Kidney (tissue), 14 donors: ENCODE measurements around the gene NPAS3. TPM values are rescaled to one million over a fixed set of nuclear protein-coding genes. Genes with fewer than 3 reads are reported as not detected.

Experiments
- DNase-seq, 5 donors: peaks; one replicate each; pipeline ENCODE4 v3.0.0-alpha.2; 2013 to 2020
- FAIRE-seq: peaks from 2 replicates; lab custom pipeline; 2012; peaks lifted over from hg19 to GRCh38; lab: Jason Lieb, UNC
- H3K27ac ChIP-seq, 2 donors: one replicate each; pipeline ENCODE4 v1.7.0; 2013; ENCODE audit warnings: low read depth in 2 of 2, low read length in 2 of 2, inconsistent platforms in 1 of 2
- H3K27me3 ChIP-seq: one replicate; pipeline ENCODE4 v1.7.1; 2013; ENCODE audit warnings: low read length, inconsistent platforms; ENCODE audit not compliant: control insufficient read depth, insufficient read depth
- H3K36me3 ChIP-seq, 3 donors: one replicate each; pipeline versions ENCODE4 v1.7.0 to v1.7.1; 2013; ENCODE audit warnings: low read length in 3 of 3, control low read depth in 1 of 3, inconsistent platforms in 1 of 3; ENCODE audit not compliant: insufficient read depth in 3 of 3, control insufficient read depth in 2 of 3
- H3K4me1 ChIP-seq, 3 donors: one replicate each; pipeline versions ENCODE4 v1.7.0 to v1.7.1; 2013; ENCODE audit warnings: low read length in 3 of 3, inconsistent platforms in 1 of 3, low read depth in 1 of 3; ENCODE audit not compliant: control insufficient read depth in 2 of 3, insufficient read depth in 2 of 3
- H3K4me3 ChIP-seq, 3 donors: one replicate each; pipeline versions ENCODE4 v1.7.0 to v1.8.1; 2013; ENCODE audit warnings: low read length in 3 of 3, control low read depth in 1 of 3, inconsistent platforms in 1 of 3
- H3K9ac ChIP-seq, 3 donors: one replicate each; pipeline versions ENCODE4 v1.7.0 to v1.7.1; 2013; ENCODE audit warnings: low read length in 3 of 3, control low read depth in 1 of 3, inconsistent platforms in 1 of 3
- H3K9me3 ChIP-seq, 3 donors: one replicate each; pipeline versions ENCODE4 v1.7.0 to v1.7.1; 2013; ENCODE audit warnings: low read length in 3 of 3, control low read depth in 1 of 3, inconsistent platforms in 1 of 3; ENCODE audit not compliant: control insufficient read depth in 2 of 3, insufficient read depth in 1 of 3
- CTCF ChIP-seq: IDR thresholded peaks from 3 replicates; pipeline ENCODE4 v1.5.1; 2012; ENCODE audit warnings: mild to moderate bottlenecking, moderate library complexity, borderline replicate concordance; ENCODE audit not compliant: insufficient read depth; ENCODE audit errors: extremely low read depth
- intact Hi-C: fragments of 100-400 bp; cut with DNase I; formaldehyde crosslinking; loops from one replicate; pipeline ENCODE4 v1.11.1; 2022
- polyA plus RNA-seq: library from polyadenylated mRNA; stranded (reverse); fragments of 350-450 nt; fragmentation: Illumina TruSeq; extraction: RNeasy Lipid Tissue Mini Kit (QIAGEN cat#74804); gene quantifications from one replicate; pipeline ENCODE4 v1.2.3, GENCODE V29; 2014; ENCODE audit warnings: low read depth, low replicate concordance; ENCODE audit not compliant: insufficient read depth
- total RNA-seq: library from RNA; stranded (reverse); fragmentation: NEBNext Ultra II Directional; extraction: Animal tissue kit (Norgen Biotek cat#: 25700); gene quantifications from one replicate; pipeline ENCODE4 v1.2.1, GENCODE V29; 2021
- donor health status: control.
- donor health status: control.
- donor health status: control.
- donor health status: control.
- donor health status: control.
- donor health status: DM: yes; HTN: yes; CAD: no.
- donor health status: Normal renal cell carcinoma (clear cell type).

NPAS3 gene
- total and polyA plus RNA-seq, 2 donors from 2014 or later = 0.82 to 5.0 TPM

GRCh38 chr14:33836203-33836899 is 897.7 kb downstream of the NPAS3 start:
- Histone ChIP-seq H3K27ac (no peak overlapping the region), H3K27me3 (no peaks in the 10 kb centered on the region), H3K36me3 (no peaks in the 10 kb centered on the region), H3K9me3 (no peaks in the 10 kb centered on the region), H3K4me1 (no peaks in the 10 kb centered on the region), H3K9ac (no peak overlapping the region), H3K4me3 (no peak overlapping the region)
- intact Hi-C loops = no loop called here
- FAIRE-seq = no peak
- no peak for TF ChIP-seq CTCF
- DNase-seq = peak in 1 of 5 donors; percentile 27

GRCh38 chr14:33836900-33837577 is 898.4 kb downstream of the NPAS3 start:
- Histone ChIP-seq H3K36me3 (no peaks in the 10 kb centered on the region), H3K27me3 (no peaks in the 10 kb centered on the region), H3K27ac (no peak overlapping the region), H3K9me3 (no peaks in the 10 kb centered on the region), H3K9ac (no peak overlapping the region), H3K4me3 (no peak overlapping the region), H3K4me1 (no peaks in the 10 kb centered on the region)
- intact Hi-C loops = no loop called here
- TF ChIP-seq CTCF = no peak
- FAIRE-seq (no peak), DNase-seq (no peak)

- no peak for DNase-seq
- Histone ChIP-seq H3K36me3 (no peaks in the 10 kb centered on the region), H3K9ac (no peak overlapping the region), H3K27ac (no peak overlapping the region), H3K4me1 (no peaks in the 10 kb centered on the region), H3K27me3 (no peaks in the 10 kb centered on the region), H3K9me3 (no peaks in the 10 kb centered on the region), H3K4me3 (no peak overlapping the region)
- no peak for TF ChIP-seq CTCF
- FAIRE-seq = no peak
- intact Hi-C loops = no loop called here
Measured at GRCh38 chr14:33837943-33838683, 899.4 kb downstream of the NPAS3 start.
